GM18517 (cell line): ENCODE measurements around the gene ADAM22.

ENCODE experiments used
- ATAC-seq: cut with Tn5 transposase; IDR thresholded peaks from one replicate; pipeline ENCODE4 v1.9.1; 2021; ENCODE audit warnings: mild to moderate bottlenecking, moderate library complexity; ENCODE audit not compliant: unreplicated experiment

Gene ADAM22

DNA sequence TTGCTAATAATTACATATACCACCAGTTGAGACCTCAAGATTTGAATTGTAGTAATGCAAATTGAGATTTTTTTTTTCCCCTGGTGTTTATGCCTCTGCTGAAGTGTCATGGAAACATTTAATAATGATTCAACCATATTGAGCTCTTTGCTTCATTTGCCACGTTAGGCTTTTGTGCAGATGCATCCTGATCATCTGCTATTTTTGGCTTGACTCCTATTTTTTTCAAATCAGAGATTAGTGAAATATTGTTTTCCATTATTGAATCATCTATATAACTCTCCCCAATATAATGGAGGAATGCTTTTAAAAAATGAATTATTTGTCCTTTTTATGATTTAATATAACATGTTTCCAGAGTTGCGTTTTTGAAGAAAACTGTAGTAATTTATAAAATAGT, 170.7 kb downstream of the ADAM22 start:
- no peak for ATAC-seq

DNA sequence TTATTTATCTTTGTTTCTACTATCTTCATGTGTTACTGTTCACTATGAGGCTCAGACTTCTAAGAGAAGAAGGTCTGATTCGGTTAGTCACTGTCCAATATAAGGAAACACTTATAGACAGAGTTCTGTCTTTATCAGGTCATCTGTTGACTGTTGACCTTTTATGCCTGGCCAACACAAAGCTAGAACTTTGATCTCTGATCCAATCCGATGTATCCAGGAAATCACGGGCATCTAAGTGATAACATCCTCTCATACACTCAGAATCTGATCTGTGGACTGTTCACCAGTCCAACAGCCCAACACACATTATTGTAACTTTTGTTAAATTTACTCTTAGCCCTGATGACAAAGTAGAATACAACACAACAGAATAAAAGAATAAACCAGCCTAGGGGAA, 171.2 kb downstream of the ADAM22 start:
- ATAC-seq, result no peak

DNA sequence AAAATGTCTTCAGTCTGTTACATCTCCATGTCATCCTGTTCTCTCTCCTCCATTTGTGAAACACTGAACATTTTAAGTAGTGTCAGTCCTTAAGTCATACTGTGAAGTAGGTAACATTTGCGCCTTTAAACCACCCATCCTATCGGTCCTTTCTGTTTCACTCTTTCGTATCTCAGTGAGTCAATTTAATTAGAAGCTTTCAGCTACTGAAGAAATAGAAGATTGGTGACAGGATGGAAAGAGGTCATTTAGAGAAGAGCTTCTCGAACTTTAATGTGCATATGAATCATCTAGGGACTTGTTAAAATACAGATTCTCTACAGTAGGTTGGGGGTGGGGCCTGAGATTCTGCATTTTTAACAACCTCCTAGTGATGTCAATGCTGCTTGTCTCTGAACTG, 172.4 kb downstream of the ADAM22 start:
- ATAC-seq, result no peak

GRCh38 chr7:88109612-88110011, 175.6 kb downstream of the ADAM22 start:
- no peak for ATAC-seq

GRCh38 chr7:88111140-88111743, 177.2 kb downstream of the ADAM22 start:
- peak; percentile 61 for ATAC-seq

- no peak for ATAC-seq
Measured at GRCh38 chr7:88111954-88112471, 178.0 kb downstream of the ADAM22 start.

DNA sequence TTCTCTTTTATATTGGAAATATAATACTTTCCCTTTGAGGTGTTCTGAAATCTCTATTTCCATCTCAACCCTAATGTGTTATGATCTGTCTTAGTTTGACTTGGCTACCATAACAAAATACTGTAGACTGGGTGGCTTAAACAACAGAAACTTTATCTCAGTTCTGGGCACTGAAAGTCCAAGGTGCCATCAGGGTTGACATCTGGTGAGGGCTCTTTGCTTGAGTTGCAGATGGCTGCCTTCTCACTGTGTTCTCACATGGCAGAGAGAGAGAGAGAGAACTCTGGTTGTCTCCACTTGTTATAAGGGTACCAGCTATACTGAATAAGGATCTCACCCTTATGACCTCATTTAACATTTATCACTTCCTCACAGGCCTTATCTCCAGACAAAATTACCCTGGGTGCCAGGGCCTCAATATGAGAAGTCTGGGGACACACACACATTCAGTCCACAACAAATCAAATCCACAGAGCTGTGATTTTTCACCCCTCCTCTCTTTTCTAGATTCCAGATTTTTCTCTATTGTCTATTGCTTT, 181.3 kb downstream of the ADAM22 start:
- no peak for ATAC-seq

GRCh38 chr7:88115816-88116215, 181.8 kb downstream of the ADAM22 start:
- ATAC-seq, result no peak

GRCh38 chr7:88116235-88116795, 182.3 kb downstream of the ADAM22 start:
- ATAC-seq, result no peak

DNA sequence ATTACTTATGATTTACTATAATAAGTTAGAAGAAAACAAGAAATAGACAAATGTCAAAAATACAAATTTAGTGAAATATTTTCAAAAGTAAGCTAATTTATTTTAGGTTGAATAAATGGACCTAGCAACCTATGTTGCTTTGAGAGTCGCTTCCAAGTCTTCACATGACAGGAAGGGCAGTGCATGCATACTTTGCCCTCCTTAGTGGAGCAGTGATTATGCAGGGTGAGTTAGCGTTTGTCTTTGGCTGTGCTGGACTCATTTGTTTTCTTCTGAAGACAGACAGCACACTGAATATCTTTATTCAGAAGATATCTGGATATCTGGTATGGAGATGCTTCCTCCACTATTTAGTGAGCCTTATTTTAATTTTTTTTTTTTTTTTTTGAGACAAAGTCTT, 183.3 kb downstream of the ADAM22 start:
- no peak for ATAC-seq

DNA sequence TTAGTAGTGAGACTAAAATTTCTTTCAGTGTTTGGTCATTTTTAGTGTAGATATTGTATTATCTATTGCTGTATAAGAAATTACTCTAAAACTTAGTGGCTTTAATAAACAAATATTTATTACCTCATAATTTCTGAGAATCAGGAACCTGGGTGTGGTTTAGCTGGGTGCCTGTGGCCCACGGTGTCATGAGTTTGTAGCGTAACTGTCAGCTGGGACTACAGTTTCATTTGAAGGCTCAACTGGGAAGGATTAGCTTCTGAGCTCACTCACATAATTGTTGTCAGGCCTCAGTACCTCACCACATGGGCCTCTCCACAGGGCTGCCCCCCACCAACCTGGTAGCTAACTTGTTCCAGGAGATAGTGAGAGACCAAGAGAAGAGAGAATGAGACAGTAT, 187.3 kb downstream of the ADAM22 start:
- ATAC-seq, result no peak

GRCh38 chr7:88127637-88128290, 193.7 kb downstream of the ADAM22 start:
- ATAC-seq, result no peak

DNA sequence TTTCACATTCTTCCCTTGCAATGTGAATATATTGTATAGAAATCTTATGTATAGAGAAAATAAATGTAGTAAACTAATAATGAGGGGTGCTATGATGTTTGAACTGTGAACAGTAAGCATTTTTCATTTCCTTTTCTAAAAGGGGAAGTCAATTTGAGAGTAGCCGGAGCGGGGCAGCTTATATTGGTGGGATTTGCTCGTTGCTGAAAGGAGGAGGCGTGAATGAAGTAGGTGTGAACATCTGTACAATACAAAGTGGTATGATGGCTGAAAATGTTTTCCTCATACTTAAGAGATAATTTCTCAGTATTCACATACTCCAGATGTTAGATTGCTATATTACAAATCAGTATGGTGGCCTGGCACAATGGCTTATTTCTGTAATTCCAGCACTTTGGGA, 198.7 kb downstream of the ADAM22 start:
- peak; percentile 90 for ATAC-seq

GRCh38 chr7:88140947-88141346, 206.9 kb downstream of the ADAM22 start:
- ATAC-seq, result no peak

- no peak for ATAC-seq
Measured at GRCh38 chr7:88141479-88141878, 207.4 kb downstream of the ADAM22 start.

GRCh38 chr7:88141953-88142352, 207.9 kb downstream of the ADAM22 start:
- ATAC-seq, result no peak

DNA sequence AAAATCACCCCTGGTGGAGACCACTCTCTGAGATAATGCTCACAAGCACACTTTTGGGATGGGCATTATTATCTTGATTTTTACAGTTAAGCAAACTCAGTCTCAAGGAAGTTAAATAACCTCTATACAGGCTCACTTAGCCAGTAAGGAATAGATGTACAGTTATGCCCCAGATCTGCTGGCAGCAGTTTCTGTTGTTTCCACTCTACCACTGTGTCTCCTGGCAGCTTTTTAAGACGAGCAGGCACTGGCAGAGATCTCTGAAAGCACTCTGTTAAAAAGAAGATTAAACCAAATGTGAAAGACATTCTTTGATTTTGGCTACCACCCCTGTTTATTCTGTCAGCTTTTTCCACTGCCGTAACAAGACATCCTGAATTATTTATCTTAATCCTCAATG, 212.6 kb downstream of the ADAM22 start:
- no peak for ATAC-seq

DNA sequence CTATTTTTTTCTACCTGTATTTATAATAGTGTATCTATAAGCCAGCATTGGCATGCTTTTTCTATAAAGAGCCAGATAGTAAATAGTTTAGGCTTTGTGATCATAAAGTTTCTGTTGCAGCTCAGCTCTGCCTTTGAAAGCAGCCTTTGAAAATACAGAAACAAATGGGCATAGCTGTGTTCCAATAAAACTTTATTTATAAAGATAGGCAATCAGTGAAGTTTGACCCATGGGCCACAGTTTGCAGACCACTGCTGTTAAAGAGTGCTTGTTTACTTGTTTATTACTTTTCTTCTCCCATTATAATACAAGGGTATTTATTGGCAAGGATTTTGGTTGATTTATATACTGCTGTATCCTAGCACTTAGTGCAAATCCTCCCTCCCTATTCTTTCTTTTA, 213.3 kb downstream of the ADAM22 start:
- ATAC-seq, result no peak

DNA sequence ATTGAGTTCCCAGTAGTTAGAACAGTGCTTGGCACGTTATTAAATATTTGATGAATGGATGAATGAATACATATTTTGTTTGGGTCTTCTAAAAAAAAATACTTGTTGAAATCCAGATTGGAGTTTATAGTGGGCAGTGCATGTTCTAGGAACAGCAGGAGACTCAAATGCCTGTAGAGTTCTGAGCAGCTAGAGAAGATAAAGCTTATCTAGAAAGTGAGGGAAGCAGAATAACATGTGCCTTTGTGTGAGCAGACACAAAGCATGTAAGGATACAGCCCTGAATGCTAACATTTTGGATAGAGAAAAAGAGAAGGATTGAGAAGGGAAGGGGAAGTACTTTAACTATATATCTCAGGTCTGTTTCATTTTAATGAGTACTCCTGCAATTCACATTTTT, 213.9 kb downstream of the ADAM22 start:
- ATAC-seq, result no peak

- no peak for ATAC-seq
Measured at GRCh38 chr7:88150033-88150432, 216.0 kb downstream of the ADAM22 start.

DNA sequence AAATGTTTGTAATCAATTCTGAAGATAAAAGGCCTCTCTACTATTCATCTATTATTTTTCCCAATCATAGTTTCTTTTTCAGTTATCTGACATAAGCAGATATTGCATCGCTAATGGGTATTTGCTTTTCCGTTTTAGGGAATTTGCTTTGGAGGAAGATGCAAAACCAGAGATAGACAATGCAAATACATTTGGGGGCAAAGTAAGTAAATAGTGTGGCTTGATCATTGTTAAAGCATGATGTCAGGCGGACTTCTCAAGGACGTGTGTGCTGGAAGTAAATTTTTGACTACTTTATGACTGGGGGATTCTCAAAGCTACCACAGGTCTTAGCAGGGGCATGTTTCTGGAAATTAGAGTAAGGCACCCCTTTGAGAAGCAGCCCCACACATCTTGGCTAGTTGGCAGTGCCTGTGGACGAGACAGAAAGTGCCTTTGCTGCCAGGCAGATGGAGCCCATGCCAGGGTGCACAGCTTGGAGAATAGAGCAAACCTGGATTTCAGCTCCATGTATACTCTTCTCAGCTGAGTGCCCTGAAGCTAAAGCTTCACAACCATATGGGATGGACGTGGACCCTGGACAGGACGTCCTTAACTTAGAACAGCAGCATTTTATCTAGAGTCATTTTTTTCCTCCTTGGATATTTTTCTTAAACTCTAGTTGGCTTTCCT, 217.2 kb downstream of the ADAM22 start:
- no peak for ATAC-seq

DNA sequence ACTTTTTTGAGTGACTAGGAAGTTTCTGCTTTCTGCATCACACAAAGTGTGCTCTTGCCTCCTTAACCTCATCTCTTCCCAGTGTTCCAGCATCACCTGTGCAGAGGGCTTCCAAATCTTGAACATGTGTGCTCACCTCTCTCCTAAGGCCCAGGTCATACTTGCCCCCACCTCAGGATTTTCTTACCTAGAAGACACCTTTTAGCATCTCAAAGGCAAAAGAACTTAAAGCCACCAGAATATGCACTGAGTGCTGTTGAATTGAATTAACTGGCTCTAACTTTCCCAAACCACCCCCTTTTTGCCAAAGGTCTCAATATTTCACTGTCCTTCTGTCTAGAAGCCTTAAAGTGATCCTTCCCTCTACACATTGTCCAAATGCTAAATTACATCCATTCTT, 219.3 kb downstream of the ADAM22 start:
- no peak for ATAC-seq
